GM18909 (cell line): ENCODE results near the gene YBX3.

Experiments
- ATAC-seq: cut with Tn5 transposase; IDR thresholded peaks from one replicate; pipeline ENCODE4 v1.9.1; 2021; ENCODE audit warnings: mild to moderate bottlenecking; ENCODE audit not compliant: unreplicated experiment, poor library complexity

YBX3 gene

GRCh38 chr12:10673659-10674384 is 49.3 kb downstream of the YBX3 start, which contains the start of gene STYK1:
STYK1 (minus strand) TSS chr12:10674052; CDS start chr12:10634618, 39,434 bp downstream.
- peak; percentile 72 for ATAC-seq

GRCh38 chr12:10672231-10672868 is 50.8 kb downstream of the YBX3 start:
- no peak for ATAC-seq

DNA sequence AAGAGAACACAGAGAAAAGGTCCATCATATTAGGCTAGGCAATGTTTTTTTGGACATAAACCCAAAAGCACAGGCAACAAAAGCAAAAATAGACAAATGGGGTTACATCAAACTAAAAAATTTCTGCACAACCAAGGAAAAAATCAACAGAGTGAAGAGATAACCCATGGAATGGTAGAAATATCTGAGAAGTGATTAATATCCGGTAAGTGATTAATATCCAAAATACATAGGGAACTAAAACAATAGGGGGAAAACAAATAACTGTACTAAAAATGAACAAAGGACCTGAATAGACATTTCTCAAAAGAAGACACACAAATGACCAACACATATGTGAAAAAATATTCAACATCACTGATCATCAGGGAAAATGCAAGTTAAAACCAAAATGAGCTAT is 53.6 kb downstream of the YBX3 start:
- no peak for ATAC-seq

- ATAC-seq: no peak
Observed at GRCh38 chr12:10668526-10668925, 54.6 kb downstream of the YBX3 start.

- ATAC-seq: no peak
Observed at GRCh38 chr12:10667581-10667980, 55.5 kb downstream of the YBX3 start.

DNA sequence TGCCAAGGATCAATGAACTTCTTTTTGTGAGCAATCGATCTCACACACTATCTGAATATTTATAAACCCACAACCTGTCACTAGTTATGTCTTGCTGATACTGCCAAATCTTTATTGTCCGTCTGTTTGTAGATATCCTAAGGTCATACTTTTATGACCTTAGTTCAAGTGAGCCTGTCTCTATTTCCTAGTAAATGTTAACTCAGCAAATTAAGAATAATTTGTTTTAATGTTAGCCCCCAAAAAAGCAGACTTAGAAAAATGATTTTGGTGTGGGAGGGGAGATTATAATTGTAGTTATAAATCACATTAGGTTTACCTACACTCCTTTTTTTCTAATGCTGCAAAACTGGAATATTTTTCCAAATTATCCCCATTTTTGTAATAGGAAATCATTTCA is 58.6 kb downstream of the YBX3 start:
- ATAC-seq: no peak

DNA sequence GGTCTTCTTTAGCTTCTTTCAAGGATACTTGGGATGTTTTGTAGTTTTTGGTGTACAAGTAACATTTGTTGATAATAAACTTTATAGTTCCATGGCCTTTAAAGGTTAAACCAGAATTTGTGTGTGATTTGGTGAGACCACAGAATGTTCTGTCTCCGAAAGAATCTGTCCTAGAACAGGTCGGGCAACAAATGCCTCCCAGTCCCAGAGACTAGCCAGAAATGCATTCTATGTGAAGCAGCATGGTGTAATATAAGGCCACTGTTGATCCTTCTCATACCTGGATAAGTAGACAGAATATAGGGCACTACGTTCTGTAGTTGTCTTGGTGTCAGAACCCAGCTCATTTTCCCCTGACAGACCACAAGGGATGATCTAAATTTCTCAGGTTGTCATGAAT is 59.3 kb downstream of the YBX3 start:
- no peak for ATAC-seq

GRCh38 chr12:10661338-10661737 is 61.8 kb downstream of the YBX3 start:
- ATAC-seq: no peak

- no peak for ATAC-seq
Observed at GRCh38 chr12:10654003-10654402, 69.1 kb downstream of the YBX3 start.

DNA sequence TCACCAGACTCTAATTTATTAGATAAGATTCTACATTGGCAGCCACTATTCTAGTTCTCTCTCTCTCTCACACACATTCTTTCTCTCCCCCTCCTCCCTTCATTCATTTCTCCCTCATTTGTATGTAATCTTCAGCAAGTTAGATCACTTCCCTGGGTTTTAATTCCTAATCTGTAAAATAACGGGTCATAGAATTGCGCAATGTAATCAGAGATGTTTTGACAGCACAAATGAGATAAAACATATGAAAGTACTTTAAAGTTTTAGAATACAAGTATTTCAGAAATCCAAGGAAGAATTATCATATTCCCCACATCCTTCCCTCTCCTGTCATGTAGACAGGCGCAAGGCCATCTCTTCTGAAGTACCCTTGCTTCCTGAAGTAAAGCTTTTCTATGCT is 70.9 kb downstream of the YBX3 start:
- no peak for ATAC-seq
